Mesodermal cell (in vitro differentiated cells): ENCODE data around the gene TIMD4.
"Not testable (repeated sequence)": the region's sequence is repeated elsewhere in the genome, so short reads cannot be mapped to it uniquely, and the experiment has no call there.

Experiments used
- H3K27ac ChIP-seq: 2 replicates; pipeline ENCODE4 v1.7.0; 2013; ENCODE audit warnings: mild to moderate bottlenecking, low read depth, low read length, moderate library complexity; ENCODE audit not compliant: severe bottlenecking
- H3K36me3 ChIP-seq: 2 replicates; pipeline ENCODE4 v1.7.1; 2013; ENCODE audit warnings: mild to moderate bottlenecking, low read length, moderate library complexity; ENCODE audit not compliant: control insufficient read depth, insufficient read depth
- H3K4me1 ChIP-seq: one replicate; pipeline ENCODE4 v1.7.1; 2013; ENCODE audit warnings: mild to moderate bottlenecking, low read length; ENCODE audit not compliant: insufficient read depth, control insufficient read depth, poor library complexity, severe bottlenecking
- H3K4me3 ChIP-seq: 2 replicates; pipeline ENCODE4 v1.7.0; 2013; ENCODE audit warnings: low read length, control low read depth, mild to moderate bottlenecking; ENCODE audit not compliant: insufficient read depth, poor library complexity, severe bottlenecking; ENCODE audit errors: extremely low read depth
- H3K9me3 ChIP-seq: 2 replicates; pipeline ENCODE4 v1.7.1; 2013; ENCODE audit warnings: mild to moderate bottlenecking, low read length, moderate library complexity; ENCODE audit not compliant: control insufficient read depth
- WGBS, 2 experiments: methylation state at CpG; one replicate each; pipeline ENCODE4 v1.1.5; 2013; ENCODE audit warnings: missing lambda C conversion rate in 2 of 2; ENCODE audit not compliant: insufficient coverage in 2 of 2; 5-methylcytosine and 5-hydroxymethylcytosine counted together

TIMD4 gene

GRCh38 chr5:156951359-156951758, 11.7 kb downstream of the TIMD4 start:
- no peaks in the 10 kb centered on the region for H3K36me3 ChIP-seq
- 89 to 96% methylated on average over 13 of the region's 13 CpGs for WGBS, 2 experiments

GRCh38 chr5:156950716-156951115, 12.3 kb downstream of the TIMD4 start:
- WGBS, 2 experiments: 66 to 89% methylated on average over 2 of the region's 3 CpGs
- no peaks in the 10 kb centered on the region for H3K9me3 ChIP-seq

More at GRCh38 chr5:156951359-156951758, 11.7 kb downstream of the TIMD4 start:
- H3K4me3 ChIP-seq: no peak overlapping the region
- H3K9me3 ChIP-seq: no peaks in the 10 kb centered on the region
- H3K4me1 ChIP-seq: no peaks in the 10 kb centered on the region
- H3K27ac ChIP-seq: no peak overlapping the region

GRCh38 chr5:156949424-156949823, 13.6 kb downstream of the TIMD4 start:
- H3K4me1 ChIP-seq: no peaks in the 10 kb centered on the region
- H3K27ac ChIP-seq: no peak overlapping the region
- H3K4me3 ChIP-seq: no peak overlapping the region
- H3K9me3 ChIP-seq: no peaks in the 10 kb centered on the region
- no peaks in the 10 kb centered on the region for H3K36me3 ChIP-seq

More at GRCh38 chr5:156950716-156951115, 12.3 kb downstream of the TIMD4 start:
- Histone ChIP-seq H3K4me1 (no peaks in the 10 kb centered on the region), H3K4me3 (no peak overlapping the region), H3K27ac (no peak overlapping the region), H3K36me3 (no peaks in the 10 kb centered on the region)

- Histone ChIP-seq H3K4me3 (no peak overlapping the region), H3K4me1 (no peaks in the 10 kb centered on the region), H3K36me3 (no peaks in the 10 kb centered on the region), H3K27ac (no peak overlapping the region), H3K9me3 (no peaks in the 10 kb centered on the region)
- WGBS, 2 experiments: 73% methylated on average over 2 of the region's 3 CpGs; no CpG with 5 or more reads in 1 of the 2 experiments
Measured at GRCh38 chr5:156947925-156948324, 15.1 kb downstream of the TIMD4 start.

- WGBS, 2 experiments: 43 to 73% methylated on average over 2 of the region's 2 CpGs
- H3K36me3 ChIP-seq: no peaks in the 10 kb centered on the region
- no peak overlapping the region for H3K4me3 ChIP-seq
Measured at GRCh38 chr5:156942064-156942463, 21.0 kb downstream of the TIMD4 start.

GRCh38 chr5:156940462-156940861, 22.6 kb downstream of the TIMD4 start:
- H3K36me3 ChIP-seq, H3K4me1 ChIP-seq, H3K9me3 ChIP-seq, H3K4me3 ChIP-seq, H3K27ac ChIP-seq: not testable (repeated sequence)
- WGBS, 2 experiments: 95 to 99% methylated on average over 11 to 26 of the region's 28 CpGs

More at GRCh38 chr5:156942064-156942463, 21.0 kb downstream of the TIMD4 start:
- Histone ChIP-seq H3K9me3 (peaks cover 7% of the 10 kb centered on the region), H3K27ac (no peak overlapping the region), H3K4me1 (no peaks in the 10 kb centered on the region)

GRCh38 chr5:156936972-156937371, 26.1 kb downstream of the TIMD4 start:
- no CpG with 5 or more reads among the region's 2 CpGs for WGBS, 2 experiments
- no peak overlapping the region for H3K27ac ChIP-seq
- no peaks in the 10 kb centered on the region for H3K4me1 ChIP-seq

GRCh38 chr5:156934450-156935211, 28.4 kb downstream of the TIMD4 start:
- Histone ChIP-seq H3K36me3 (no peaks in the 10 kb centered on the region), H3K4me1 (no peaks in the 10 kb centered on the region), H3K9me3 (peaks cover 3% of the 10 kb centered on the region), H3K27ac (no peak overlapping the region), H3K4me3 (no peak overlapping the region)
- WGBS, 2 experiments: 52 to 63% methylated on average over 4 to 7 of the region's 9 CpGs

More at GRCh38 chr5:156936972-156937371, 26.1 kb downstream of the TIMD4 start:
- Histone ChIP-seq H3K36me3 (no peaks in the 10 kb centered on the region), H3K4me3 (no peak overlapping the region), H3K9me3 (peaks cover 7% of the 10 kb centered on the region)

GRCh38 chr5:156929366-156929948, 33.6 kb downstream of the TIMD4 start:
- no peak overlapping the region for H3K27ac ChIP-seq
- WGBS, 2 experiments: 92 to 100% methylated on average over 1 of the region's 3 CpGs
- H3K4me1 ChIP-seq: no peaks in the 10 kb centered on the region
- H3K9me3 ChIP-seq: no peaks in the 10 kb centered on the region
- H3K4me3 ChIP-seq: no peak overlapping the region
- no peaks in the 10 kb centered on the region for H3K36me3 ChIP-seq

GRCh38 chr5:156927545-156927944, 35.5 kb downstream of the TIMD4 start:
- H3K4me3 ChIP-seq: no peak overlapping the region
- no peaks in the 10 kb centered on the region for H3K4me1 ChIP-seq
- H3K27ac ChIP-seq: no peak overlapping the region
- WGBS, 2 experiments: 100% methylated on average over 1 of the region's 1 CpG; no CpG with 5 or more reads in 1 of the 2 experiments
- H3K36me3 ChIP-seq: no peaks in the 10 kb centered on the region
- no peaks in the 10 kb centered on the region for H3K9me3 ChIP-seq

GRCh38 chr5:156925767-156926166, 37.3 kb downstream of the TIMD4 start:
- H3K9me3 ChIP-seq, H3K4me1 ChIP-seq, H3K4me3 ChIP-seq, H3K36me3 ChIP-seq, H3K27ac ChIP-seq: not testable (repeated sequence)
- 79 to 88% methylated on average over 2 of the region's 4 CpGs for WGBS, 2 experiments
